ENCODE measurements around the gene NR2F6. TPM values are rescaled to one million over a fixed set of nuclear protein-coding genes. Genes with fewer than 3 reads are reported as not detected.
"Not testable (repeated sequence)": the region's sequence is repeated elsewhere in the genome, so short reads cannot be mapped to it uniquely, and the experiment has no call there.

The NR2F6 gene
- total RNA-seq, 2 donors from 2014 or later: 1.8 to 2.1 TPM

GRCh38 chr19:17275441-17276175, 29.9 kb upstream of the NR2F6 start:
- no peak overlapping the region for H3K4me3 Mint-ChIP-seq
- no peak overlapping the region for H3K27ac Mint-ChIP-seq
- no peaks in the 10 kb centered on the region for H3K4me1 Mint-ChIP-seq

GRCh38 chr19:17274892-17275291, 29.2 kb upstream of the NR2F6 start:
- not testable (repeated sequence) for DNase-seq; H3K4me3 Mint-ChIP-seq; H3K27ac Mint-ChIP-seq; ATAC-seq; H3K27me3 Mint-ChIP-seq; H3K36me3 Mint-ChIP-seq (ENCODE audit: low read depth); H3K9me3 ChIP-seq (ENCODE audit: control insufficient read depth, low read length, poor library complexity, severe bottlenecking); H3K4me1 Mint-ChIP-seq

More at GRCh38 chr19:17275441-17276175, 29.9 kb upstream of the NR2F6 start:
- DNase-seq: no peak
- ATAC-seq: no peak
- H3K9me3 ChIP-seq (ENCODE audit: control insufficient read depth, low read length, poor library complexity, severe bottlenecking): no peaks in the 10 kb centered on the region
- H3K36me3 Mint-ChIP-seq (ENCODE audit: low read depth): no peaks in the 10 kb centered on the region
- H3K27me3 Mint-ChIP-seq: no peaks in the 10 kb centered on the region

GRCh38 chr19:17268754-17269153, 23.0 kb upstream of the NR2F6 start:
- Mint-ChIP-seq H3K27ac (no peak overlapping the region), H3K4me1 (peaks cover 5% of the 10 kb centered on the region), H3K36me3 (ENCODE audit: low read depth) (peaks cover 2% of the 10 kb centered on the region), H3K4me3 (peak overlapping the region; percentile 84), H3K27me3 (no peaks in the 10 kb centered on the region)
- H3K9me3 ChIP-seq (ENCODE audit: control insufficient read depth, low read length, poor library complexity, severe bottlenecking): no peaks in the 10 kb centered on the region
- ATAC-seq (no peak), DNase-seq (no peak)

GRCh38 chr19:17266975-17267788, 21.5 kb upstream of the NR2F6 start, which contains the start of gene BABAM1:
Gene BABAM1 (plus strand): TSS chr19:17267443. CDS start chr19:17268807, 1,364 bp downstream.
- ATAC-seq (peak; percentile 95), DNase-seq (peak; percentile 79 to 91 (median 85))
- H3K4me1 Mint-ChIP-seq: peaks cover 9% of the 10 kb centered on the region
- peaks cover 2% of the 10 kb centered on the region for H3K36me3 Mint-ChIP-seq (ENCODE audit: low read depth)
- no peaks in the 10 kb centered on the region for H3K27me3 Mint-ChIP-seq
- peak within 1 kb of the TSS; percentile 84 for H3K4me3 Mint-ChIP-seq
- peak within 1 kb of the TSS; percentile 93 for H3K27ac Mint-ChIP-seq
- no peaks in the 10 kb centered on the region for H3K9me3 ChIP-seq (ENCODE audit: control insufficient read depth, low read length, poor library complexity, severe bottlenecking)

GRCh38 chr19:17266589-17266974, 20.9 kb upstream of the NR2F6 start:
- no peak for DNase-seq
- peak overlapping the region; percentile 84 for H3K4me3 Mint-ChIP-seq
- peaks cover 9% of the 10 kb centered on the region for H3K4me1 Mint-ChIP-seq
- no peak for ATAC-seq
- H3K27ac Mint-ChIP-seq: peak overlapping the region; percentile 93
- H3K9me3 ChIP-seq (ENCODE audit: control insufficient read depth, low read length, poor library complexity, severe bottlenecking): no peaks in the 10 kb centered on the region
- H3K27me3 Mint-ChIP-seq: no peaks in the 10 kb centered on the region
- H3K36me3 Mint-ChIP-seq (ENCODE audit: low read depth): peaks cover 2% of the 10 kb centered on the region

GRCh38 chr19:17266026-17266425, 20.3 kb upstream of the NR2F6 start:
- H3K9me3 ChIP-seq (ENCODE audit: control insufficient read depth, low read length, poor library complexity, severe bottlenecking): no peaks in the 10 kb centered on the region
- Mint-ChIP-seq H3K36me3 (ENCODE audit: low read depth) (peaks cover 2% of the 10 kb centered on the region), H3K4me3 (no peak overlapping the region), H3K4me1 (peaks cover 10% of the 10 kb centered on the region), H3K27me3 (no peaks in the 10 kb centered on the region), H3K27ac (no peak overlapping the region)
- no peak for ATAC-seq
- DNase-seq: no peak

- H3K36me3 Mint-ChIP-seq (ENCODE audit: low read depth): peaks cover 2% of the 10 kb centered on the region
- H3K27ac Mint-ChIP-seq: peak within 1 kb of the TSS; percentile 41
- no peak for ATAC-seq
- no peak for DNase-seq
- no peaks in the 10 kb centered on the region for H3K27me3 Mint-ChIP-seq
- peak within 1 kb of the TSS; percentile 53 for H3K4me3 Mint-ChIP-seq
- H3K9me3 ChIP-seq (ENCODE audit: control insufficient read depth, low read length, poor library complexity, severe bottlenecking): no peaks in the 10 kb centered on the region
- H3K4me1 Mint-ChIP-seq: peaks cover 15% of the 10 kb centered on the region
Observed at GRCh38 chr19:17264641-17264979, 18.9 kb upstream of the NR2F6 start, which contains the start of gene USHBP1. Gene USHBP1 (minus strand): TSS chr19:17264745. CDS start chr19:17264299, 446 bp downstream.

- ATAC-seq (no peak), DNase-seq (no peak)
- H3K27ac Mint-ChIP-seq: peak overlapping the region; percentile 41
- H3K4me3 Mint-ChIP-seq: peak overlapping the region; percentile 53
- no peaks in the 10 kb centered on the region for H3K9me3 ChIP-seq (ENCODE audit: control insufficient read depth, low read length, poor library complexity, severe bottlenecking)
- H3K27me3 Mint-ChIP-seq: no peaks in the 10 kb centered on the region
- peaks cover 2% of the 10 kb centered on the region for H3K36me3 Mint-ChIP-seq (ENCODE audit: low read depth)
- peaks cover 15% of the 10 kb centered on the region for H3K4me1 Mint-ChIP-seq
Observed at GRCh38 chr19:17263712-17264640, 18.3 kb upstream of the NR2F6 start.

- Mint-ChIP-seq H3K36me3 (ENCODE audit: low read depth) (peaks cover 2% of the 10 kb centered on the region), H3K4me1 (peaks cover 15% of the 10 kb centered on the region), H3K27me3 (no peaks in the 10 kb centered on the region), H3K4me3 (no peak overlapping the region), H3K27ac (no peak overlapping the region)
- no peaks in the 10 kb centered on the region for H3K9me3 ChIP-seq (ENCODE audit: control insufficient read depth, low read length, poor library complexity, severe bottlenecking)
- DNase-seq (no peak), ATAC-seq (no peak)
Observed at GRCh38 chr19:17262557-17262956, 16.8 kb upstream of the NR2F6 start.

GRCh38 chr19:17260842-17261325, 15.2 kb upstream of the NR2F6 start:
- peak overlapping the region; percentile 46 for H3K4me3 Mint-ChIP-seq
- peaks cover 9% of the 10 kb centered on the region for H3K4me1 Mint-ChIP-seq
- H3K27me3 Mint-ChIP-seq: no peaks in the 10 kb centered on the region
- peaks cover 2% of the 10 kb centered on the region for H3K36me3 Mint-ChIP-seq (ENCODE audit: low read depth)
- H3K27ac Mint-ChIP-seq: peak overlapping the region; percentile 67
- H3K9me3 ChIP-seq (ENCODE audit: control insufficient read depth, low read length, poor library complexity, severe bottlenecking): no peaks in the 10 kb centered on the region
- peak; percentile 100 for ATAC-seq
- peak; percentile 76 to 90 (median 84) for DNase-seq

- no peak overlapping the region for H3K4me3 Mint-ChIP-seq
- H3K27me3 Mint-ChIP-seq: no peaks in the 10 kb centered on the region
- peaks cover 9% of the 10 kb centered on the region for H3K4me1 Mint-ChIP-seq
- peaks cover 2% of the 10 kb centered on the region for H3K36me3 Mint-ChIP-seq (ENCODE audit: low read depth)
- H3K9me3 ChIP-seq (ENCODE audit: control insufficient read depth, low read length, poor library complexity, severe bottlenecking): no peaks in the 10 kb centered on the region
- no peak overlapping the region for H3K27ac Mint-ChIP-seq
- no peak for DNase-seq
- ATAC-seq: no peak
Observed at GRCh38 chr19:17259934-17260333, 14.2 kb upstream of the NR2F6 start.

- no peak overlapping the region for H3K27ac Mint-ChIP-seq
- peaks cover 9% of the 10 kb centered on the region for H3K4me1 Mint-ChIP-seq
- H3K9me3 ChIP-seq (ENCODE audit: control insufficient read depth, low read length, poor library complexity, severe bottlenecking): no peaks in the 10 kb centered on the region
- H3K36me3 Mint-ChIP-seq (ENCODE audit: low read depth): peaks cover 2% of the 10 kb centered on the region
- DNase-seq (no peak), ATAC-seq (no peak)
- no peak overlapping the region for H3K4me3 Mint-ChIP-seq
- no peaks in the 10 kb centered on the region for H3K27me3 Mint-ChIP-seq
Observed at GRCh38 chr19:17259118-17259780, 13.5 kb upstream of the NR2F6 start.

All from T-helper 17 cell (primary cell).